Spinal cord (tissue), 10 donors: ENCODE data around the gene VAV2. TPM values are rescaled to one million over a fixed set of nuclear protein-coding genes. Genes with fewer than 3 reads are reported as not detected.

Experiments used
- DNase-seq, 6 donors: peaks; one replicate each; pipeline versions ENCODE4 v3.0.0 to v3.0.0-alpha.2; 2013 to 2015; ENCODE audit warnings: low spot score in 6 of 6, low read depth in 4 of 6
- H3K27ac ChIP-seq: one replicate; pipeline ENCODE4 v1.5.1; 2013; ENCODE audit warnings: low read depth, low read length, control low read depth
- H3K27me3 ChIP-seq: one replicate; pipeline ENCODE4 v1.6.1; 2013; ENCODE audit warnings: low read length; ENCODE audit not compliant: control insufficient read depth, insufficient read depth
- H3K36me3 ChIP-seq: one replicate; pipeline ENCODE4 v1.6.1; 2013; ENCODE audit warnings: low read length; ENCODE audit not compliant: control insufficient read depth, insufficient read depth
- H3K4me1 ChIP-seq: one replicate; pipeline ENCODE4 v1.6.1; 2013; ENCODE audit warnings: low read length; ENCODE audit not compliant: control insufficient read depth, insufficient read depth
- H3K4me3 ChIP-seq: one replicate; pipeline ENCODE4 v1.5.1; 2013; ENCODE audit warnings: low read depth, low read length, control low read depth
- H3K9me3 ChIP-seq: one replicate; pipeline ENCODE4 v1.6.1; 2013; ENCODE audit warnings: low read length; ENCODE audit not compliant: control insufficient read depth, insufficient read depth
- WGBS: methylation state at CpG from one replicate; pipeline ENCODE4 v1.1.5; 2013; ENCODE audit warnings: missing lambda C conversion rate; ENCODE audit not compliant: insufficient coverage; 5-methylcytosine and 5-hydroxymethylcytosine counted together
- polyA plus RNA-seq, 2 donors: library from polyadenylated mRNA; unstranded; fragments of 120-200 nt; gene quantifications; one replicate each; pipeline ENCODE4 v1.2.1, GENCODE V29; 2013; ENCODE audit not compliant: insufficient read length in 2 of 2
- total RNA-seq, 2 donors: library from RNA; depleted of rRNA in 1 of 2; stranded (reverse); fragments of 120-200 nt in 1 of 2; fragments of >200 nt in 1 of 2; gene quantifications; one replicate each; pipeline versions ENCODE4 v1.2.3 to v1.2.4, GENCODE V29; 2013 to 2014
- donor health status: healthy.

The VAV2 gene
- total and polyA plus RNA-seq, 4 donors: 18.4 to 48.3 (median 33.1) TPM

GRCh38 chr9:133853331-133853730, 138.8 kb downstream of the VAV2 start:
- Histone ChIP-seq H3K27ac (no peak overlapping the region), H3K9me3 (no peaks in the 10 kb centered on the region), H3K36me3 (peaks cover 38% of the 10 kb centered on the region), H3K4me3 (no peak overlapping the region), H3K27me3 (no peaks in the 10 kb centered on the region), H3K4me1 (peaks cover 65% of the 10 kb centered on the region)
- no peak for DNase-seq
- 89% methylated on average over 7 of the region's 7 CpGs for WGBS

GRCh38 chr9:133852431-133852830, 139.7 kb downstream of the VAV2 start:
- peaks cover 60% of the 10 kb centered on the region for H3K4me1 ChIP-seq
- 28% methylated on average over 6 of the region's 6 CpGs for WGBS
- H3K9me3 ChIP-seq: no peaks in the 10 kb centered on the region
- DNase-seq: peak in 2 of 6 donors; percentile 61 to 91
- no peak overlapping the region for H3K27ac ChIP-seq
- no peak overlapping the region for H3K4me3 ChIP-seq
- peaks cover 39% of the 10 kb centered on the region for H3K36me3 ChIP-seq
- H3K27me3 ChIP-seq: no peaks in the 10 kb centered on the region

- DNase-seq: no peak
- no peaks in the 10 kb centered on the region for H3K27me3 ChIP-seq
- no peaks in the 10 kb centered on the region for H3K9me3 ChIP-seq
- peaks cover 41% of the 10 kb centered on the region for H3K36me3 ChIP-seq
- H3K4me3 ChIP-seq: no peak overlapping the region
- H3K4me1 ChIP-seq: peaks cover 56% of the 10 kb centered on the region
- WGBS: 94% methylated on average over 1 of the region's 1 CpG
- no peak overlapping the region for H3K27ac ChIP-seq
These were observed 140.4 kb downstream of the VAV2 start for GRCh38 chr9:133851693-133852092.

- peaks cover 43% of the 10 kb centered on the region for H3K36me3 ChIP-seq
- H3K27ac ChIP-seq: no peak overlapping the region
- H3K4me3 ChIP-seq: no peak overlapping the region
- 91% methylated on average over 7 of the region's 7 CpGs for WGBS
- no peak for DNase-seq
- no peaks in the 10 kb centered on the region for H3K9me3 ChIP-seq
- H3K4me1 ChIP-seq: peaks cover 59% of the 10 kb centered on the region
- H3K27me3 ChIP-seq: no peaks in the 10 kb centered on the region
These were observed 141.2 kb downstream of the VAV2 start for GRCh38 chr9:133850937-133851336.

GRCh38 chr9:133850161-133850560, 142.0 kb downstream of the VAV2 start:
- 88% methylated on average over 9 of the region's 9 CpGs for WGBS

GRCh38 chr9:133849110-133849670, 142.9 kb downstream of the VAV2 start:
- WGBS: 82% methylated on average over 15 of the region's 16 CpGs
- peaks cover 50% of the 10 kb centered on the region for H3K36me3 ChIP-seq
- H3K27me3 ChIP-seq: no peaks in the 10 kb centered on the region
- no peak overlapping the region for H3K27ac ChIP-seq
- H3K4me1 ChIP-seq: peaks cover 59% of the 10 kb centered on the region
- H3K9me3 ChIP-seq: no peaks in the 10 kb centered on the region
- H3K4me3 ChIP-seq: no peak overlapping the region
- no peak for DNase-seq

More at GRCh38 chr9:133850161-133850560, 142.0 kb downstream of the VAV2 start:
- peaks cover 40% of the 10 kb centered on the region for H3K36me3 ChIP-seq
- H3K27me3 ChIP-seq: no peaks in the 10 kb centered on the region
- no peaks in the 10 kb centered on the region for H3K9me3 ChIP-seq
- no peak overlapping the region for H3K4me3 ChIP-seq
- H3K4me1 ChIP-seq: peaks cover 59% of the 10 kb centered on the region
- DNase-seq: no peak
- H3K27ac ChIP-seq: no peak overlapping the region

- peak in 2 of 6 donors; percentile 47 to 68 for DNase-seq
These were observed 143.5 kb downstream of the VAV2 start for GRCh38 chr9:133848471-133849109.

GRCh38 chr9:133846483-133847090, 145.5 kb downstream of the VAV2 start:
- 94% methylated on average over 18 of the region's 18 CpGs for WGBS
- H3K27me3 ChIP-seq: no peaks in the 10 kb centered on the region
- H3K27ac ChIP-seq: no peak overlapping the region
- H3K4me3 ChIP-seq: no peak overlapping the region
- H3K36me3 ChIP-seq: peaks cover 44% of the 10 kb centered on the region
- DNase-seq: no peak
- peaks cover 66% of the 10 kb centered on the region for H3K4me1 ChIP-seq
- no peaks in the 10 kb centered on the region for H3K9me3 ChIP-seq

More at GRCh38 chr9:133848471-133849109, 143.5 kb downstream of the VAV2 start:
- H3K4me3 ChIP-seq: no peak overlapping the region
- no peaks in the 10 kb centered on the region for H3K27me3 ChIP-seq
- no peaks in the 10 kb centered on the region for H3K9me3 ChIP-seq
- no peak overlapping the region for H3K27ac ChIP-seq
- 57% methylated on average over 17 of the region's 19 CpGs for WGBS
- H3K36me3 ChIP-seq: peaks cover 50% of the 10 kb centered on the region
- H3K4me1 ChIP-seq: peaks cover 59% of the 10 kb centered on the region

- no peak overlapping the region for H3K27ac ChIP-seq
- H3K36me3 ChIP-seq: peaks cover 41% of the 10 kb centered on the region
- 45% methylated on average over 4 of the region's 7 CpGs for WGBS
- no peak overlapping the region for H3K4me3 ChIP-seq
- peaks cover 77% of the 10 kb centered on the region for H3K4me1 ChIP-seq
- no peaks in the 10 kb centered on the region for H3K27me3 ChIP-seq
- H3K9me3 ChIP-seq: no peaks in the 10 kb centered on the region
- DNase-seq: peak in 1 of 6 donors; percentile 37
These were observed 146.7 kb downstream of the VAV2 start for GRCh38 chr9:133845440-133845839.
